Right lobe of liver (tissue), 6 donors: Measurements from ENCODE around the gene CHRNB2. TPM values are rescaled to one million over a fixed set of nuclear protein-coding genes. Genes with fewer than 3 reads are reported as not detected.

Source experiments
- ATAC-seq, 4 donors: fragments of 200-7000 bp; cut with Tn5 transposase; one replicate each; pipeline ENCODE4 v1.9.1; 2020; ENCODE audit warnings: mild to moderate bottlenecking in 4 of 4, moderate library complexity in 4 of 4
- DNase-seq, 3 donors: peaks; one replicate each; pipeline ENCODE4 v3.0.0-alpha.2; 2020
- H3K27ac ChIP-seq, 3 donors: fragments of 200-600 bp; one replicate each; pipeline ENCODE4 v1.8.0; 2022
- H3K27me3 ChIP-seq, 2 donors: fragments of 200-600 bp; one replicate each; pipeline ENCODE4 v1.8.0; 2022
- H3K36me3 ChIP-seq, 4 donors: fragments of 200-600 bp; sonication (generic) in 1 of 4; one replicate each; pipeline versions ENCODE4 v1.5.1 to v1.8.0; 2017 to 2022; ENCODE audit warnings: control low read depth in 1 of 4
- H3K4me1 ChIP-seq, 4 donors: fragments of 200-600 bp; sonication (generic) in 1 of 4; one replicate each; pipeline versions ENCODE4 v1.5.1 to v1.8.0; 2017 to 2022; ENCODE audit warnings: control low read depth in 1 of 4
- H3K4me3 ChIP-seq, 3 donors: fragments of 200-600 bp; one replicate each; pipeline ENCODE4 v1.8.0; 2022
- H3K9me3 ChIP-seq, 4 donors: fragments of 200-600 bp; sonication (generic) in 1 of 4; one replicate each; pipeline versions ENCODE4 v1.5.1 to v1.8.0; 2017 to 2022; ENCODE audit warnings: control low read depth in 1 of 4
- POLR2A ChIP-seq: fragments of 450-650 bp; IDR thresholded peaks from one replicate; pipeline ENCODE4 v1.6.1; 2017; ENCODE audit warnings: antibody characterized with exemption, mild to moderate bottlenecking
- WGBS: methylation state at CpG from one replicate; pipeline ENCODE4 v1.1.6; 2018; ENCODE audit warnings: low coverage, low lambda C conversion rate; ENCODE audit not compliant: insufficient coverage; ENCODE audit errors: missing lambda C conversion rate; 5-methylcytosine and 5-hydroxymethylcytosine counted together
- intact Hi-C, 2 donors: fragments of 100-400 bp; cut with DNase I; formaldehyde crosslinking; loops; one replicate each; pipeline versions ENCODE4 v1.11.2 to v1.14.1; 2022
- total RNA-seq, 6 experiments: library from RNA; depleted of rRNA in 2 of 6; stranded (reverse); fragments of >200 nt in 2 of 6; fragmentation: NEBNext Ultra II Directional in 3 of 6; extraction: Animal tissue kit (Norgen Biotek cat#: 25700) in 3 of 6; gene quantifications; one replicate each; pipeline versions ENCODE4 v1.1.0 to v1.2.4, GENCODE V29; 2016 to 2023
- TF ChIP-seq, protein P1 (sequence below), 4 donors: fragments of 200-600 bp in 3 of 4; fragments of 450-650 bp in 1 of 4; IDR thresholded peaks; one replicate each; pipeline versions ENCODE4 v1.5.1 to v1.8.0; 2016 to 2022; ENCODE audit warnings: antibody characterized with exemption in 4 of 4, mild to moderate bottlenecking in 2 of 4
- donor health status: DM: no; HTN: yes; CAD: no.
- donor health status: DM: no; HTN: no; CAD: no.
- donor health status: DM: no; HTN: no; CAD: no.
- donor health status: DM: no; HTN: yes; CAD: no.
- donor health status: DM: no; HTN: yes; CAD: no.

CHRNB2 gene
- total RNA-seq, 6 experiments from 2014 or later, result 0.07 TPM; not detected in 5

DNA sequence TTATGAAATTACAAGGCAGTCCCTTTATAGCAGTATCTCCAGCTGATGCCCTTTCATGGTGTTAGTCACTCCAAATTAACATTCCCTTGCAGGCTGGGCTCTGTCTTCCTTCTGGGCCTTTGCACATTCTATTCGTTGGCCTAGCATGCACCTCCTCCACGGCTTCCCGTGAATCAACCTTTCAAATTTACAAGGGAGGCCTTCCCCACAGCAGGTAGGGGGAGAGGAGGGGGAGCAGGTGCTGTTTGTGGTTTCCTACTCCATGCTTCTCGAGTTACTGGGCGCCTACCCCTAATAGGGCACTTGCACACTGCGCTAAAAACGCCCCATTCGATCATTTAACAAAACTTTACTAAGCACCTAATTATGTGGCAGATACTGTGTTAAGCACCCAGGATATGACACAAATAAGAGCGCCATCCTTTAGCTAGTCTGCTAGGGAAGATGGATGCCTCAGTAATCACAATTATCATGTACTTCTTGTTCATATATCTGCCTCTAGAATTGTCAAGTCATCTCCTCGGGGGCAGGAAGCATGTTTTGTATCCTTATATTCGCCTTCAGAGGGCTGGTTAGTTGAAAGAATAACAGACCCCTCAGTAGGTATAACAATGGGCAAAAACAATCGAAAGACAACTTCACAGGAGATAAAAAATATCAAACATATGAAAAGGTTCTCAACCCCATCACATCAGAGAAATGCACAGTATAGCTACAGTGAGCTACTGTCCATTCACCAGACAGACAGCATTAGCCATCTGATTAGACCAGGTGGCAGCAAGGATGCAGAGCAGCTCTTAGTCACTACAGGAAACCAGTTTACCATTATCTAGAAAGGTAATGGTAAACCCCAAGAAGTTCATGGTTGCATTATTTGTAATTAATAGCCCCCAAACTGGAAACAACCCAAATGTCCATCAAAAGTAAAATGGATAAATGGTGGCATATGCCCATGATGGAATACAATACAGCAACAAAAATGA lies 42.1 kb downstream of the CHRNB2 start:
- Histone ChIP-seq H3K27ac (peak overlapping the region; percentile 93 to 96 (median 95)), H3K4me1 (peaks cover 0 to 36% (median 11%) of the 10 kb centered on the region in 4 donors), H3K4me3 (peak overlapping the region in 1 of 3 donors; percentile 97), H3K36me3 (no peaks in the 10 kb centered on the region), H3K9me3 (no peaks in the 10 kb centered on the region), H3K27me3 (no peaks in the 10 kb centered on the region)
- no peak for TF ChIP-seq POLR2A
- TF ChIP-seq, protein P1, sequence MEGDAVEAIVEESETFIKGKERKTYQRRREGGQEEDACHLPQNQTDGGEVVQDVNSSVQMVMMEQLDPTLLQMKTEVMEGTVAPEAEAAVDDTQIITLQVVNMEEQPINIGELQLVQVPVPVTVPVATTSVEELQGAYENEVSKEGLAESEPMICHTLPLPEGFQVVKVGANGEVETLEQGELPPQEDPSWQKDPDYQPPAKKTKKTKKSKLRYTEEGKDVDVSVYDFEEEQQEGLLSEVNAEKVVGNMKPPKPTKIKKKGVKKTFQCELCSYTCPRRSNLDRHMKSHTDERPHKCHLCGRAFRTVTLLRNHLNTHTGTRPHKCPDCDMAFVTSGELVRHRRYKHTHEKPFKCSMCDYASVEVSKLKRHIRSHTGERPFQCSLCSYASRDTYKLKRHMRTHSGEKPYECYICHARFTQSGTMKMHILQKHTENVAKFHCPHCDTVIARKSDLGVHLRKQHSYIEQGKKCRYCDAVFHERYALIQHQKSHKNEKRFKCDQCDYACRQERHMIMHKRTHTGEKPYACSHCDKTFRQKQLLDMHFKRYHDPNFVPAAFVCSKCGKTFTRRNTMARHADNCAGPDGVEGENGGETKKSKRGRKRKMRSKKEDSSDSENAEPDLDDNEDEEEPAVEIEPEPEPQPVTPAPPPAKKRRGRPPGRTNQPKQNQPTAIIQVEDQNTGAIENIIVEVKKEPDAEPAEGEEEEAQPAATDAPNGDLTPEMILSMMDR (IDR thresholded peaks at IDR 0.05), result no peak
- intact Hi-C loops, result no loop called here
- no peak for DNase-seq
- no peak for ATAC-seq
- 66% methylated on average over 11 of the region's 12 CpGs for WGBS

DNA sequence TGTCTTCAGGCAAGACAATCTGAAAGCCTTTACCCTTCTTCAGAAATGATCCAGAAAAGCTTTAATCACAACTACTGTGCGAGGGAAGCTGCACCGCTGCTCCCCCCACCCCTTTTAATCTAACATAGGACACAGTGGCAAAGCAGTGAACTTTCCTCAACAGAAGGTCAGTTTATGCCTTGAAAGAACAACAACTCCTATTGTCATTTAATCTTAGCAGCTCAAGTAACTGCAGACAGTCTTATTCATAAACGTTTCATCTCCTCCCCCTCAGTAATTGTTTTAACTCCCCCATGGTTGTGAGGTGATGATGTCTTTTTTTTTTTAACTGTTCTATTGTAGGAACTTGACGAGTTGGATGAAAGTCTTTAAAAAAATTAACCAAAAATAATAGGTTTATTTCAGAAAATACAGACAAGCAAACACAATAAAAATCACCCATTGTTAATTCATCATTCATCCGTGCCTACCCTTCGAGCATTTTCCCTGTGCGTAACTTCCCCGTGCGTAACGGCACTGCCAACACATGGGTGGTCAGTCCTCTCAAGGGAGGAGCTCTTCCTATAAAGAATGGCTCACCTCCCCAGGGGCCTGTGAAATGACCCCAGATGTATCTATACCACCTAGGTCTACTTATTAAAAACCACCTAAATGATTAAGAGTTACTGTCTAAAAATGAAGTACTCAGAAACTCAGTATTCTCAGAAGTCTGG lies 43.7 kb downstream of the CHRNB2 start:
- no peak overlapping the region for H3K4me3 ChIP-seq
- peaks cover 0 to 28% (median 8%) of the 10 kb centered on the region in 4 donors for H3K4me1 ChIP-seq
- H3K27ac ChIP-seq, result no peak overlapping the region
- no peak for DNase-seq
- H3K9me3 ChIP-seq, result no peaks in the 10 kb centered on the region
- TF ChIP-seq, protein P1 (IDR thresholded peaks at IDR 0.05), result no peak
- no peak for TF ChIP-seq POLR2A
- ATAC-seq, result no peak
- H3K36me3 ChIP-seq, result no peaks in the 10 kb centered on the region
- H3K27me3 ChIP-seq, result no peaks in the 10 kb centered on the region
- intact Hi-C loops, result no loop called here
- WGBS, result 76% methylated on average over 10 of the region's 10 CpGs

DNA sequence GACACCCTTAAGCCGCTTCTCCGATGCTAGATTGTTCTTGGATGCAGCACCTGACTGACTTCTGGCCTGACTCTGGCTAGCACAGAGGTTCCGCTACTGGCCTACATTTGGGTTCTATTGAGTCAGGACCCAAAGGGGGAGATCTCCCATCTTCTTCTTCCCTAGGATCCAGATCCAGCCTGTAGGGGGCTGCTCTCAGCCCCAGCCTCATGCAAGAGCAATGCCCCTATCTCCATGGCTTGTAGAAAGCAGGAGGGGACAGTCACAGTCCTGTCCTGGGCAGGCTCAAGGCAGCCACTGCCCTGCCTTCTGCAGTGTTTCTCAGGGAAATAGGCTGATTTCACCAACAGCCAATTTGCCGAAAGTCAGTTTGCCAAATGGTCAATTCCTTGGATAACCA lies 46.7 kb downstream of the CHRNB2 start:
- intact Hi-C loops, result no loop called here
- ATAC-seq (no peak), DNase-seq (no peak)
- WGBS, result 100% methylated on average over 1 of the region's 4 CpGs
- TF ChIP-seq, protein P1 (IDR thresholded peaks at IDR 0.05), result no peak
- TF ChIP-seq POLR2A, result no peak
- Histone ChIP-seq H3K27me3 (no peaks in the 10 kb centered on the region), H3K4me3 (no peak overlapping the region), H3K4me1 (peaks cover 0 to 24% (median 6%) of the 10 kb centered on the region in 4 donors), H3K9me3 (no peaks in the 10 kb centered on the region), H3K27ac (no peak overlapping the region), H3K36me3 (no peaks in the 10 kb centered on the region)

- H3K36me3 ChIP-seq, result no peaks in the 10 kb centered on the region
- H3K27ac ChIP-seq, result no peak overlapping the region
- H3K4me3 ChIP-seq, result no peak overlapping the region
- ATAC-seq (no peak), DNase-seq (no peak)
- 88% methylated on average over 6 of the region's 6 CpGs for WGBS
- TF ChIP-seq POLR2A, result no peak
- TF ChIP-seq, protein P1 (IDR thresholded peaks at IDR 0.05), result no peak
- H3K27me3 ChIP-seq, result no peaks in the 10 kb centered on the region
- peaks cover 0 to 19% (median 5%) of the 10 kb centered on the region in 4 donors for H3K4me1 ChIP-seq
- intact Hi-C loops, result no loop called here
- no peaks in the 10 kb centered on the region for H3K9me3 ChIP-seq
These were observed 47.3 kb downstream of the CHRNB2 start for GRCh38 chr1:154614901-154615300.
